Activated B cell treated with CpG ODN at 0.5 μM for 24 hours (primary cell): Measurements from ENCODE around the gene FKBP11. TPM values are rescaled to one million over a fixed set of nuclear protein-coding genes. Genes with fewer than 3 reads are reported as not detected.

Experiments used
- ATAC-seq: fragments of 200-7000 bp; cut with Tn5 transposase; one replicate; pipeline ENCODE4 v1.10.0; 2021; ENCODE audit warnings: low read depth, mild to moderate bottlenecking, moderate library complexity
- CTCF ChIA-PET: fragments of 350-600 bp; sonication (Branson Sonifier 250); formaldehyde crosslinking; loops from one replicate; lab custom pipeline; 2021; ENCODE audit warnings: antibody characterized with exemption; lab: Charles Lee
- POLR2A ChIA-PET: fragments of 350-600 bp; sonication (Branson Sonifier 250); formaldehyde crosslinking; loops from one replicate; lab custom pipeline; 2021; ENCODE audit warnings: antibody characterized with exemption; lab: Charles Lee
- DNase-seq: peaks from one replicate; pipeline ENCODE4 v3.0.0; 2022
- H3K27ac Mint-ChIP-seq: one replicate; pipeline ENCODE4 v1.8.0; 2020; ENCODE audit warnings: mixed read lengths
- H3K27me3 Mint-ChIP-seq: one replicate; pipeline ENCODE4 v1.8.0; 2021; ENCODE audit warnings: mixed read lengths
- H3K36me3 Mint-ChIP-seq: one replicate; pipeline ENCODE4 v1.8.0; 2021; ENCODE audit warnings: low read depth, mixed read lengths
- H3K4me1 Mint-ChIP-seq: one replicate; pipeline ENCODE4 v1.8.0; 2021; ENCODE audit warnings: mixed read lengths
- H3K4me3 Mint-ChIP-seq: one replicate; pipeline ENCODE4 v1.8.0; 2020; ENCODE audit warnings: mild to moderate bottlenecking, mixed read lengths
- H3K9me3 Mint-ChIP-seq: one replicate; pipeline ENCODE4 v1.8.0; 2020; ENCODE audit warnings: mixed read lengths
- intact Hi-C: fragments of 100-400 bp; cut with micrococcal nuclease; formaldehyde crosslinking; loops from one replicate; pipeline ENCODE4 v1.15.1; 2024
- total RNA-seq: library from RNA; stranded (reverse); gene quantifications from 2 replicates; pipeline ENCODE4 v1.2.3, GENCODE V29; 2022
- TF ChIP-seq, protein P1 (sequence below): fragments of 200-600 bp; IDR thresholded peaks from one replicate; pipeline ENCODE4 v1.8.0; 2022; ENCODE audit warnings: antibody characterized with exemption, mild to moderate bottlenecking

FKBP11 gene
- total RNA-seq, 1 donor from 2014 or later = 22.9 TPM

DNA sequence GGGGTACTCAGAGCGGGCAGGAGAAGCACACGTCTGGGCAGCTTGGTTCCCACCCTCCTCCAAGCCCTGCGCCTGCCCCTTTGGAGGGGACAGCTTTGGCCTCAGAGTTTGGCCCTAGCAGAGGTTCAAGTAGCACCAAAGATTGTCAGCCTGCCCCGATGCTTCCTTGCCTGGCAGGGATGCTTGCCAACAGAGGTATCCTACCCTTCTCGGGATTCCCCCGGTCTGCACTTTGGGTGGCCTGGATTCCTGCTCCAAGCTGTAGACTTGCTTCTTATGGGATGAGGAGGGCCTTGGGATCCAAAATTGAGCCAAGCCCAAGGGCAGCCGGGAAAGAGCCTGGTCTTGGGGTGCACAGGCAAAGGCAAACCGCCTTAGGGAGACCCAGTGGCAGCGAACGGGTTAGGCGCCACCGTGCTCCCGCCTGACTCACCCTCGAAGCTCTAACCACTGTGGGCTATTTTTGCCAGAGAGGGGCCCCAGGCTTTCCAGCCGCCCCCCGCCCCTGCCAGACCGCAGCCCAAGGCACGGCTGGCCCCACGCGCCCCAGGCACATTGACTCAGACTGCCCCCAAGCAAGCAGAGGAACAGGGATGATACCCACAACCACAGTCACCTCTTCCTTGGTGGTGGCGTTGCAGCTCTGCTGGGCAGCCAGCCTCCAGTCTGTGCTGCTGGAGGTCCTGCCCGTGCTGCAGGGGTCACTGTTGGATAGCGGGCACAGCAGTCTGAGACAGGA lies 47.1 kb upstream of the FKBP11 start:
- Mint-ChIP-seq H3K27me3 (peaks cover 45% of the 10 kb centered on the region), H3K4me3 (peak overlapping the region; percentile 62), H3K27ac (no peak overlapping the region), H3K36me3 (no peaks in the 10 kb centered on the region), H3K9me3 (no peaks in the 10 kb centered on the region), H3K4me1 (peaks cover 35% of the 10 kb centered on the region)
- POLR2A ChIA-PET = interaction anchor here (0.8 kb wide), 1 partner anchor 15 kb away, joined by 4 read pairs; the partner anchor contains the start of gene ARF3
- ATAC-seq (no peak), DNase-seq (no peak)
- intact Hi-C loops = no loop called here
- TF ChIP-seq, protein P1, sequence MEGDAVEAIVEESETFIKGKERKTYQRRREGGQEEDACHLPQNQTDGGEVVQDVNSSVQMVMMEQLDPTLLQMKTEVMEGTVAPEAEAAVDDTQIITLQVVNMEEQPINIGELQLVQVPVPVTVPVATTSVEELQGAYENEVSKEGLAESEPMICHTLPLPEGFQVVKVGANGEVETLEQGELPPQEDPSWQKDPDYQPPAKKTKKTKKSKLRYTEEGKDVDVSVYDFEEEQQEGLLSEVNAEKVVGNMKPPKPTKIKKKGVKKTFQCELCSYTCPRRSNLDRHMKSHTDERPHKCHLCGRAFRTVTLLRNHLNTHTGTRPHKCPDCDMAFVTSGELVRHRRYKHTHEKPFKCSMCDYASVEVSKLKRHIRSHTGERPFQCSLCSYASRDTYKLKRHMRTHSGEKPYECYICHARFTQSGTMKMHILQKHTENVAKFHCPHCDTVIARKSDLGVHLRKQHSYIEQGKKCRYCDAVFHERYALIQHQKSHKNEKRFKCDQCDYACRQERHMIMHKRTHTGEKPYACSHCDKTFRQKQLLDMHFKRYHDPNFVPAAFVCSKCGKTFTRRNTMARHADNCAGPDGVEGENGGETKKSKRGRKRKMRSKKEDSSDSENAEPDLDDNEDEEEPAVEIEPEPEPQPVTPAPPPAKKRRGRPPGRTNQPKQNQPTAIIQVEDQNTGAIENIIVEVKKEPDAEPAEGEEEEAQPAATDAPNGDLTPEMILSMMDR = no peak
- CTCF ChIA-PET = interaction anchor here (1.0 kb wide), 1 partner anchor 16 kb away, joined by 3 read pairs; no protein-coding TSS in a partner anchor

DNA sequence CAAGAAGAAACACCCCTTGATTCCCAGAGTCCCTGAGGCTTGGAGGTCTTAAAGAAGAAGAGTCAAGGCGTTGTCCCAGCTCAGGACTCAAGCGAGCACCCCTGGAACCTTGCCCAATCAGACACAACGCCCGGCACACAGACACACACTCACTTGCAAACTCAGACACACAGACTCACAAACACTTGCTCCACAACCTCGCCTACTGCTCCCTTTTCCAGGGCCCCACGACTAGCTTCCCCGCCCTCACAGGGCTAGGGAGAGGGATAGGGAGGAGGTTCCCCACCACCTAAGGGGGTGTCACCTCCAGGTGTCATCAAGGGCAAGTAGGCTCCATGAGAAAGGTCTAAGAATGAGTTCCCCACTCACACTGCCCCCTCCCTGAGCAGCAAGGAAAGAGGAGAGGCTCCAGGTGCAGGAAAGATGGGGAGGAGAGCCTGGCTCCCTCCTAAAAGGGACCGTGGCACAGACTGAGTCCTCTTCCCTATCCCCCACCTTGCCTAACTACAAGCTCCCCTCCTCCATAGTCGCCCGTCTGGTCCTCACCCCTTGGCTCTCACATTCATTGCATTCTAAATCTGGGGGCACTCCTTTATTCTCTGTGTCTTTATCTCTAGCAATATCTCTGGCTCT lies 45.5 kb upstream of the FKBP11 start:
- peaks cover 35% of the 10 kb centered on the region for H3K27me3 Mint-ChIP-seq
- peaks cover 34% of the 10 kb centered on the region for H3K4me1 Mint-ChIP-seq
- no peaks in the 10 kb centered on the region for H3K36me3 Mint-ChIP-seq
- TF ChIP-seq, protein P1 = no peak
- DNase-seq = no peak
- H3K27ac Mint-ChIP-seq = no peak overlapping the region
- no peak for ATAC-seq
- ChIA-PET POLR2A (no interaction called here), CTCF (interaction anchor here (2.8 kb wide), 1 partner anchor 13 kb away, joined by 11 read pairs; the partner anchor contains the start of gene ARF3)
- no peaks in the 10 kb centered on the region for H3K9me3 Mint-ChIP-seq
- H3K4me3 Mint-ChIP-seq = peak overlapping the region; percentile 53
- intact Hi-C loops = loop anchor here (1.0 kb wide), 1 partner anchor 7 kb away; the partner anchor contains the start of gene WNT1

DNA sequence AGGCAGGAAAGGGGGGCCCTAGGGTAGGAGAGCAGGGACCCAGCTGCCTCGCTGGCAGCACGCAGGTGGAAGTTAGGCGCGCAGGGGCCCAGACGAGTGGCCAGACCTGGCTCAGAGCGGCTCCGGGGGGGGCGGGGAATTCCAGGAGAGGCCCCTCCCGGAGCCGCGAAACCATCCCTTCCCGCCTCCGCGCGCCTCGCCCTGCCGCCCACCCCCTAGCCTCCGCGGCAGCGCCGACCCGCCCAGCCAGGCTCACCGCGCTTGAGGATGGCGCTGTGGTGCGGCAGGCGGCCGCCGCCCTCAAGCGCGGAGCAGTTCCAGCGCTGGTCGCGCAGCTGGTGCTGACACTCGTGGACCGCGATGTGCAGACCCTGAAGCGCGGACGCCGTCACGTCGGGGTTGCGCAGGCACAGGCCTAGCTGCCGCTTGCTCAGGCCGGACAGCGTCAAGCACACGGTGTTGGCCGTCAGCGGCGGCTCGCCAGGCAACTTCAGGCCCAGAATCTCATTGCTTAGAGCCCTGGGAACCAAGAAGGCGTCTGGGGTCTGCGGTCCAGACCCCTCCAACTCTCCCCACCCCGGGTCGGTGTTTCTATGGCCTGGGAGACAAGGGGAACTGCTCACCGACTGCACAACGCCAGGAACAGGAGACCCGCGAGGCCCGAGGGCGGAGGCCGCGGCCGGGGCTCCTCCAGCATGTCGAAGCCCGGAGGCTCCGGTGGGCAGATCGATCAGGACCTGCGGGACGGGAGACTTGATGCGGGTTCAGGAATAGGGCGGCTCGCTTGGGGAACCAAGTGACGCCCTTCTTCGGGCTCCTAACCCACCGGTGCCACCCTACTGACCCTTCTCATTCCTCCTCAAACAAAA lies 44.8 kb upstream of the FKBP11 start:
- Mint-ChIP-seq H3K9me3 (no peaks in the 10 kb centered on the region), H3K4me1 (peaks cover 37% of the 10 kb centered on the region), H3K36me3 (no peaks in the 10 kb centered on the region), H3K27ac (no peak overlapping the region), H3K4me3 (peak overlapping the region; percentile 55), H3K27me3 (peaks cover 33% of the 10 kb centered on the region)
- ChIA-PET CTCF (interaction anchor here (2.1 to 2.8 kb wide), 3 partner anchors 9 to 18 kb away, joined by 5 to 11 read pairs (median 7); partner anchors contain the start of gene ARF3), POLR2A (interaction anchor here (0.7 to 2.0 kb wide), 5 partner anchors 9 to 898 kb away, joined by 3 to 6 read pairs (median 5); partner anchors contain the start of genes ARF3, FKBP11 and TUBA1B)
- no peak for DNase-seq
- ATAC-seq = peak; percentile 63
- intact Hi-C loops = loop anchor here (1.0 kb wide), 2 partner anchors 8 to 13 kb away; partner anchors contain the start of genes ARF3 and WNT1
- TF ChIP-seq, protein P1 = no peak

DNA sequence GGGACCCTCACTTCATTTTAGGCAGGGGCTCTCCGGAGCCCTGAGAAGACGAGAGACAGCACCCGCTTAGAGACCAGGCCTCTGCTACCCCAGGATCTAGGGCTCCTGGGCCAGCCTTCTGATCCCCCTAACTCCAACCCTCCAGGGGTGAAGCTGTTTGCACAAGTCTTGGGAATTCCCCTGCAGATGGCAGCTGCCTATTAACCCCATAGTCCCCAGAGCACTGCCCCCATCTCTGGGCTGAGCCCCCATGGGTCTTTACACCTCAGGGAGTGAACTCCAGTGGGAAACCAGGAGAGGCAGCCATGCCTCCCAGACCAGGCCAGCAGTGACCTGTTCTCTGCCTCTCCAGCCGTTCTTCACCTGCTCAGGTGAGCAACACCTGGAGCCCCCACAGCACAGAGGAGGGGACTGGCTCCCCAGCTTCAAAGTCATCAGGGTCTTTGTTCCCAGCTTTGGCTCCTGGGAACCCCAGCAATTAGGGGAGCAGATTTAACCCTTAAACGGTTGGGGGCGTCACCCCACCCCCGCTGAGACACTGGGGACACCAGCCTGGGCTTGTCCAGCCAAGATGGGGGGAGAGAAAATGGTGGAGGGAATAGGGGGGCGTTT lies 44.0 kb upstream of the FKBP11 start:
- POLR2A ChIA-PET = interaction anchor here (0.7 to 3.7 kb wide), 6 partner anchors 10 to 898 kb away, joined by 3 to 31 read pairs (median 6); partner anchors contain the start of genes ARF3, FKBP11 and TUBA1B
- Mint-ChIP-seq H3K4me3 (peak overlapping the region; percentile 4), H3K9me3 (no peaks in the 10 kb centered on the region), H3K27me3 (peaks cover 28% of the 10 kb centered on the region), H3K4me1 (peaks cover 37% of the 10 kb centered on the region), H3K36me3 (no peaks in the 10 kb centered on the region), H3K27ac (no peak overlapping the region)
- ATAC-seq (no peak), DNase-seq (no peak)
- TF ChIP-seq, protein P1 = no peak
- intact Hi-C loops = loop anchor here (1.0 kb wide), 1 partner anchor 12 kb away; the partner anchor contains the start of gene ARF3
- CTCF ChIA-PET = interaction anchor here (1.0 to 2.8 kb wide), 5 partner anchors 10 to 120 kb away, joined by 3 to 11 read pairs (median 5); partner anchors contain the start of gene ARF3
